Nephron (organoid): ENCODE results near the gene ZNF277.
A peak's percentile ranks its signal among the peaks of the same experiment; 100 is the strongest.

Experiments
- H3K27ac Mint-ChIP-seq, 3 experiments: 2 replicates each; pipeline ENCODE4 v1.8.0; 2020; ENCODE audit warnings: mixed read lengths in 3 of 3, mild to moderate bottlenecking in 2 of 3, moderate library complexity in 1 of 3
- H3K27me3 Mint-ChIP-seq: 2 replicates; pipeline ENCODE4 v1.8.0; 2021; ENCODE audit warnings: low read depth, mild to moderate bottlenecking, moderate library complexity, mixed read lengths
- H3K36me3 Mint-ChIP-seq: 2 replicates; pipeline ENCODE4 v1.8.0; 2020; ENCODE audit warnings: low read depth, mixed read lengths
- H3K4me1 Mint-ChIP-seq: 2 replicates; pipeline ENCODE4 v1.8.0; 2020; ENCODE audit warnings: mixed read lengths
- H3K4me3 Mint-ChIP-seq, 3 experiments: 2 replicates each; pipeline ENCODE4 v1.8.0; 2020; ENCODE audit warnings: mild to moderate bottlenecking in 3 of 3, mixed read lengths in 3 of 3, moderate library complexity in 2 of 3
- H3K9me3 Mint-ChIP-seq: 2 replicates; pipeline ENCODE4 v1.8.0; 2020; ENCODE audit warnings: mixed read lengths
- CTCF ChIP-seq, 3 experiments: fragments of 200-600 bp; sonication (generic); IDR thresholded peaks; one replicate each; pipeline ENCODE4 v1.5.0; 2021; ENCODE audit warnings: antibody characterized with exemption in 3 of 3; ENCODE audit not compliant: unreplicated experiment in 3 of 3

The ZNF277 gene

GRCh38 chr7:112212571-112212970 is 6.1 kb downstream of the ZNF277 start:
- peaks cover 11% of the 10 kb centered on the region for H3K4me1 Mint-ChIP-seq
- TF ChIP-seq CTCF (IDR thresholded peaks at IDR 0.05; ENCODE audit: unreplicated experiment in 3 of 3): no peak
- no peak overlapping the region for H3K4me3 Mint-ChIP-seq
- H3K27ac Mint-ChIP-seq: peak overlapping the region; percentile 20 to 81 (median 63)
- H3K9me3 Mint-ChIP-seq: no peaks in the 10 kb centered on the region
- H3K36me3 Mint-ChIP-seq: no peaks in the 10 kb centered on the region
- H3K27me3 Mint-ChIP-seq: no peaks in the 10 kb centered on the region

- H3K4me3 Mint-ChIP-seq: no peak overlapping the region
- H3K9me3 Mint-ChIP-seq: no peaks in the 10 kb centered on the region
- peaks cover 11% of the 10 kb centered on the region for H3K4me1 Mint-ChIP-seq
- no peak for TF ChIP-seq CTCF (IDR thresholded peaks at IDR 0.05; ENCODE audit: unreplicated experiment in 3 of 3)
- H3K27me3 Mint-ChIP-seq: no peaks in the 10 kb centered on the region
- no peaks in the 10 kb centered on the region for H3K36me3 Mint-ChIP-seq
- peak overlapping the region in 1 of 3 experiments; percentile 81 for H3K27ac Mint-ChIP-seq
Observed at GRCh38 chr7:112213735-112214134, 7.2 kb downstream of the ZNF277 start.

- H3K27me3 Mint-ChIP-seq: no peaks in the 10 kb centered on the region
- peaks cover 11% of the 10 kb centered on the region for H3K4me1 Mint-ChIP-seq
- TF ChIP-seq CTCF (IDR thresholded peaks at IDR 0.05; ENCODE audit: unreplicated experiment in 3 of 3): no peak
- no peaks in the 10 kb centered on the region for H3K36me3 Mint-ChIP-seq
- peak overlapping the region in 1 of 3 experiments; percentile 81 for H3K27ac Mint-ChIP-seq
- no peak overlapping the region for H3K4me3 Mint-ChIP-seq
- no peaks in the 10 kb centered on the region for H3K9me3 Mint-ChIP-seq
Observed at GRCh38 chr7:112214268-112214667, 7.8 kb downstream of the ZNF277 start.

- TF ChIP-seq CTCF (IDR thresholded peaks at IDR 0.05; ENCODE audit: unreplicated experiment in 3 of 3): no peak
- Mint-ChIP-seq H3K4me3 (no peak overlapping the region), H3K36me3 (peaks cover under 1% of the 10 kb centered on the region), H3K27me3 (no peaks in the 10 kb centered on the region), H3K27ac (peak overlapping the region in 1 of 3 experiments; percentile 81), H3K4me1 (peaks cover 11% of the 10 kb centered on the region), H3K9me3 (no peaks in the 10 kb centered on the region)
Observed at GRCh38 chr7:112214883-112215282, 8.4 kb downstream of the ZNF277 start.

- no peak for TF ChIP-seq CTCF (IDR thresholded peaks at IDR 0.05; ENCODE audit: unreplicated experiment in 3 of 3)
- Mint-ChIP-seq H3K9me3 (no peaks in the 10 kb centered on the region), H3K4me1 (peaks cover 11% of the 10 kb centered on the region), H3K36me3 (peaks cover 9% of the 10 kb centered on the region), H3K27me3 (no peaks in the 10 kb centered on the region), H3K27ac (peak overlapping the region in 2 of 3 experiments; percentile 62 to 81), H3K4me3 (no peak overlapping the region)
Observed at GRCh38 chr7:112215787-112216186, 9.3 kb downstream of the ZNF277 start.

- Mint-ChIP-seq H3K27me3 (no peaks in the 10 kb centered on the region), H3K27ac (no peak overlapping the region), H3K4me3 (no peak overlapping the region), H3K4me1 (peaks cover 9% of the 10 kb centered on the region), H3K9me3 (peaks cover 3% of the 10 kb centered on the region), H3K36me3 (peaks cover 32% of the 10 kb centered on the region)
- TF ChIP-seq CTCF (IDR thresholded peaks at IDR 0.05; ENCODE audit: unreplicated experiment in 3 of 3): no peak
Observed at GRCh38 chr7:112220877-112221434, 14.5 kb downstream of the ZNF277 start.
